NCI-H1417 (cell line): ENCODE data around the gene PC.

Source experiments
- DNase-seq, 3 experiments: peaks; one replicate each; lab custom pipeline; 2025; lab: John Stamatoyannopoulos, UW

PC gene

DNA sequence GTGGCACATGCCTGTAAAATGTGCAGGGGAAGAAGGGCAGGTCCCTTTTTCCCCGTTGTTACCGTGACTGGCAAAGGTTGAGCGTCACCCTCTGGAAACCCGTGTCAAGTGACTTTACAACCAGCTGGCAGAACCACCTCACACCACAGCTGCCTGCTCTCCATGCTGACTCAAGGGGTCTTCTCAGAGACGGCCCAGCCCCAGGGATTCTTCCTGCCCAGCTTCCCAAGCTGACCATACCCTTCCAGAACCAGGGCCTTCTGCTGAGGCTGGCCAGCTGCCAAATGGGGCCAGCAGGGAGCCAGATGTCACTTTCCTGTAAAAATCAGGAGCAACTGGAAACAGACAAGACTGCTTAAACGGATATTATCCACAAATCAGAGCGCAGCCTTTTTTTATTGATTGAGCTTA lies 6.3 kb downstream of the PC start:
- peak; percentile 27 to 91 (median 75) for DNase-seq

- DNase-seq: no peak
Observed at GRCh38 chr11:66951135-66951534, 7.0 kb downstream of the PC start.

GRCh38 chr11:66950112-66950535 lies 8.1 kb downstream of the PC start:
- peak in 1 of 3 experiments; percentile 52 for DNase-seq

GRCh38 chr11:66938582-66939135 lies 19.5 kb downstream of the PC start:
- DNase-seq: no peak

DNA sequence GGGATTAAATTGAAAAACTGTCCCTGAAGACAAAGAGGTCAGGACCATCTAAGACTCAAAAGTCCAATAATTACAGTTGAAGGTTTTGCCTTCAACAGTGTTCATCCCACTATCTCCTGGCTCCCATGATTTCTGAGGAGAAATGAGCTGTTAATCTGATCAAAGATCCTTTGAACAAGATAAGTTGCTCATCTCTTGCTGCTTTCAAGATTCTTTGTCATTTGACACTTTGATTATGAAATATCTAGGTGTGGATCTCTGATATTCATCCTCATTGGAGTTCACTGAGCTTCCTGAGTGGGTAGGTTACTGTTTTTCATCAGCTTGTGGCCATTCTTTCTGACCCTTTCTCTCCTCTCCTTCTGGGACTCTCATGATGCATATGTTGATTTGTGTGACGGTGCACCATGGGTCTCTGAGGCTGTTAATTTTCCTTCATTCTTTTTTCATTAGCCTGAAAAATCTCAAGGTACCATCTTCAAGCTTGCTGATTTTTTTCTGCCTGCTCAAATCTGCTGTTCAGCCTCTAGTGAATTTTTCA lies 20.9 kb downstream of the PC start:
- DNase-seq: no peak

- DNase-seq: no peak
Observed at GRCh38 chr11:66936311-66936711, 21.9 kb downstream of the PC start.

- no peak for DNase-seq
Observed at GRCh38 chr11:66934950-66935779, 23.0 kb downstream of the PC start.

DNA sequence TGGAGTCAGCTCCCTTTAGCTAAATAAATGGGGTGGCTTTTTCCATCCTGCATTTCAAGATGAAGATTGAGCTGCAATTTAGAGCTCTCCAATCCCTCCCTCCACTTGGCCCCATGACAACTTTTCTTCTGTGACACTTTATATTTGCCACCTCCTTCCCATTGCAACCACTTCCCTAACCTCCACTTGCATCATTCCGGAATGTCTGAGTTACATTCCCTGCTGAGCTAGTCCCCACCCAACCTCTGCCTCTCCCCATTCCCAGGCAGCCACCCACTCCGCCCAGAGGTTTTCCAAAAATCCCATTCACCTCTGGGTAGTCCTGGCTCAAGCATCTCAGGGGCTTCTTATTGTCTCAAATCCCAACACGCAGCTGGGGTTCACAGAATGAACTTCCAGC lies 24.7 kb downstream of the PC start:
- no peak for DNase-seq

- no peak for DNase-seq
Observed at GRCh38 chr11:66932543-66932942, 25.6 kb downstream of the PC start.

DNA sequence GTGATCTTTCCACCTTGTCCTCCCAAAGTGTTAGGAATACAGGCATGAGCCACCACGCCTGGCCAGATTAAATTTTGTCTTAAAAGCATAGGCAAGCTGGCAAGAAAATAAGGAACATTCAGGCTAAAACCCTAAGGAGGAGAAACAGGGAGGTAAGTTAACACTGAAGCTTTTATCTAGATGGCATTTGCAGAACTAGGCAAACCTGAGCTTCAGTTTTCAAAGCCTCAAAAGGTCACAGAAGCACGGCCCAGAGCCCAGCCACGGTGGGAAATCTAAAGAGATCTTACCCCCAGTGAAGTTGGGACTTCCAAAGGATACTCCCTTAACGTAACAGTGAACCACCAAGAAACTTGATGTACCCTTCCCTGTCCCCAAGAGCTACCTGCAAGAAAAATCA lies 28.4 kb downstream of the PC start:
- no peak for DNase-seq

GRCh38 chr11:66924272-66924671 lies 33.9 kb downstream of the PC start:
- DNase-seq: no peak

- no peak for DNase-seq
Observed at GRCh38 chr11:66922551-66922950, 35.6 kb downstream of the PC start.

GRCh38 chr11:66920978-66921784 lies 37.0 kb downstream of the PC start:
- no peak for DNase-seq

GRCh38 chr11:66919923-66920322 lies 38.3 kb downstream of the PC start:
- DNase-seq: no peak

DNA sequence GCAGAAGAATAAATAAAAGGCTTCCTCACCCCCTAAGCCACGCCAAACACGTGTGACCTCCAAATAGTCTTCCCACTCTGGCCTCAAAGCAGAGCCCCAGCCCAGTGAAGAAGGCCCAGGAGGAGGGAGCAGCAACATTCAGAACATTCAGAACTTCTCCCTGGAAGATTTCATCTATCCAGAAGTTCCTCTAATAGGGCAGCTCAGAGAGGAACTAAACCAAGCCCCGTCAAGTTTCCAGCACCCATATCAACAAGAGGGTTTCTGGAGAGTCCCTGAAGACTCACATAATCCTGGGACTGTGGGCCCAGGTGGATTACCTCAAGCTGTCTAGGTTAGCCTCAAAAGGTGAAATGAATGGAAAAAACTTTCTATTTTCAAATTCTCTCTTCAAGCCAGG lies 39.4 kb downstream of the PC start:
- no peak for DNase-seq

- no peak for DNase-seq
Observed at GRCh38 chr11:66915866-66916265, 42.3 kb downstream of the PC start.

- peak in 2 of 3 experiments; percentile 19 to 63 for DNase-seq
Observed at GRCh38 chr11:66915046-66915832, 42.9 kb downstream of the PC start.

- DNase-seq: no peak
Observed at GRCh38 chr11:66914505-66914904, 43.7 kb downstream of the PC start.

GRCh38 chr11:66912911-66913310 lies 45.3 kb downstream of the PC start:
- no peak for DNase-seq

- no peak for DNase-seq
Observed at GRCh38 chr11:66912361-66912760, 45.8 kb downstream of the PC start.

GRCh38 chr11:66910669-66911068 lies 47.5 kb downstream of the PC start:
- DNase-seq: no peak

- DNase-seq: no peak
Observed at GRCh38 chr11:66910016-66910415, 48.2 kb downstream of the PC start.
